Natural killer cell (primary cell): ENCODE results near the gene IL1RAPL2. TPM values are rescaled to one million over a fixed set of nuclear protein-coding genes. Genes with fewer than 3 reads are reported as not detected.

Experiments used
- ATAC-seq, 3 donors: fragments of 150-1000 bp in 2 of 3; fragments of 200-7000 bp in 1 of 3; cut with Tn5 transposase; 1 replicate in 1 of 3; 2 replicates in 2 of 3; pipeline ENCODE4 v1.10.0; 2021; ENCODE audit warnings: mild to moderate bottlenecking in 2 of 3, moderate library complexity in 2 of 3
- DNase-seq, 2 donors: peaks; one replicate each; pipeline versions ENCODE4 v3.0.0 to v3.0.0-alpha.2; 2013 to 2021; ENCODE audit warnings: mixed read lengths in 1 of 2
- H3K27ac ChIP-seq: one replicate; pipeline ENCODE4 v1.5.1; 2013; ENCODE audit warnings: mild to moderate bottlenecking, low read length
- H3K27me3 ChIP-seq: one replicate; pipeline ENCODE4 v1.6.1; 2013; ENCODE audit warnings: low read length; ENCODE audit not compliant: control insufficient read depth, insufficient read depth
- H3K36me3 ChIP-seq: one replicate; pipeline ENCODE4 v1.6.1; 2013; ENCODE audit warnings: low read length; ENCODE audit not compliant: control insufficient read depth, insufficient read depth
- H3K4me1 ChIP-seq: one replicate; pipeline ENCODE4 v1.6.1; 2013; ENCODE audit warnings: low read length; ENCODE audit not compliant: control insufficient read depth, insufficient read depth
- H3K4me3 ChIP-seq: one replicate; pipeline ENCODE4 v1.5.1; 2013; ENCODE audit warnings: low read length
- H3K9me3 ChIP-seq: one replicate; pipeline ENCODE4 v1.6.1; 2013; ENCODE audit warnings: low read length; ENCODE audit not compliant: control insufficient read depth, insufficient read depth
- H3K27ac Mint-ChIP-seq, 2 donors: one replicate each; pipeline ENCODE4 v1.8.0; 2022; ENCODE audit warnings: mild to moderate bottlenecking in 2 of 2, mixed read lengths in 2 of 2, moderate library complexity in 1 of 2
- H3K27me3 Mint-ChIP-seq, 2 donors: one replicate each; pipeline ENCODE4 v1.8.0; 2022; ENCODE audit warnings: low read depth in 2 of 2, mixed read lengths in 2 of 2
- H3K36me3 Mint-ChIP-seq: one replicate; pipeline ENCODE4 v1.8.0; 2022; ENCODE audit warnings: mixed read lengths
- H3K4me1 Mint-ChIP-seq, 2 donors: one replicate each; pipeline ENCODE4 v1.8.0; 2022; ENCODE audit warnings: mixed read lengths in 2 of 2
- H3K4me3 Mint-ChIP-seq: one replicate; pipeline ENCODE4 v1.8.0; 2022; ENCODE audit warnings: mild to moderate bottlenecking, moderate library complexity, mixed read lengths
- H3K9me3 Mint-ChIP-seq, 2 donors: one replicate each; pipeline ENCODE4 v1.8.0; 2022; ENCODE audit warnings: mixed read lengths in 2 of 2
- CTCF ChIP-seq: fragments of 200-600 bp; IDR thresholded peaks from one replicate; pipeline ENCODE4 v1.8.0; 2022; ENCODE audit warnings: antibody characterized with exemption
- WGBS: methylation state at CpG from one replicate; pipeline ENCODE4 v1.1.7; 2013; ENCODE audit warnings: missing lambda C conversion rate; ENCODE audit not compliant: insufficient coverage; 5-methylcytosine and 5-hydroxymethylcytosine counted together
- intact Hi-C: fragments of 100-400 bp; cut with micrococcal nuclease; formaldehyde crosslinking; loops from one replicate; pipeline ENCODE4 v1.14.2; 2022
- total RNA-seq, 4 donors: library from RNA; stranded (reverse); fragments of 120-200 nt in 1 of 4; gene quantifications; one replicate each; pipeline versions ENCODE4 v1.2.3 to v1.2.4, GENCODE V29; 2013 to 2022

The IL1RAPL2 gene
- total RNA-seq, 3 donors from 2014 or later (not counting 1 experiment from before 2014, with no cell fraction given): not detected

DNA sequence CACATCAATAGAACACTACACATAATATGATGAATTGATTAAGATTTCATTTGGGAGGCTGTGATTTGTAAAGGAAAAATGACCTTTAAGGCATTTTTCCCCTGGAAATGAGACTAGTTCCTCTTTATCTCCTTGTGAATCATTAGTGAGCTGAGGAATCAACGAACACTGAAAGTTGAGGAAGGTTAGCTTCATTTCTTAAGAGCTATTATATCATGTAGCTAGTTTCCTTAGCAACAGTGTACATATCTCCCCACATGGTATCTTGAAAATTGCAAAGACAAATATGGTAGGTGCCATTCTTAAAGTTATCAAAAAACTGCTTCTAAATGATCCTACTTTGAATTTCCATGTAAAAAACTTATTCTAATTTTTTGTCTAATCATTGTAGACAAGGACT lies 1128.8 kb downstream of the IL1RAPL2 start:
- Histone ChIP-seq H3K27ac (no peak overlapping the region), H3K4me3 (no peak overlapping the region), H3K4me1 (no peaks in the 10 kb centered on the region), H3K36me3 (no peaks in the 10 kb centered on the region), H3K9me3 (no peaks in the 10 kb centered on the region), H3K27me3 (no peaks in the 10 kb centered on the region)
- no peaks in the 10 kb centered on the region for H3K4me1 Mint-ChIP-seq
- intact Hi-C loops: no loop called here
- ATAC-seq (no peak), DNase-seq (no peak)
- no CpG with 5 or more reads among the region's 1 CpG for WGBS
- H3K36me3 Mint-ChIP-seq: no peaks in the 10 kb centered on the region
- H3K27me3 Mint-ChIP-seq: no peaks in the 10 kb centered on the region
- peaks cover 2 to 6% of the 10 kb centered on the region in 2 donors for H3K9me3 Mint-ChIP-seq
- H3K27ac Mint-ChIP-seq: no peak overlapping the region
- H3K4me3 Mint-ChIP-seq: no peak overlapping the region
- no peak for TF ChIP-seq CTCF

DNA sequence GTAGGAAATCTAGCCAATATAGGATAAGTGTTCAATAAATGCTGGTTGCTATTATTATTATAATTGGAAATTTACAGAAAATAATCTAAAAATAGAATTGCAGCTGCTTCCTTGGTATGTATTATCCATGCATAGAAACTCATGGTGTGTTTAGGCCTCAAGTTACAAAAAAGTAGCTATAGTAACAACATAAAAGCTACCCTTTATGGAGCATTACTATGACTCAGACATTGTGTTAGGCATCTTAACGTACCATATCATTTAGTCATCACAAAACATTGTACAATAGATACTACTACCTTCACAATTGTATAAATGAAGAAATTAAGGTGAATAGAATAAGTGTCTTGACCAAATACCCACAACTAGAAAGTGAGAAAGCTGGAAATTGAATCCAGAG lies 1129.5 kb downstream of the IL1RAPL2 start:
- no peaks in the 10 kb centered on the region for H3K4me1 ChIP-seq
- WGBS: no CpG with 5 or more reads among the region's 1 CpG
- H3K27me3 ChIP-seq: no peaks in the 10 kb centered on the region
- Mint-ChIP-seq H3K27me3 (no peaks in the 10 kb centered on the region), H3K36me3 (no peaks in the 10 kb centered on the region), H3K9me3 (peaks cover 2 to 6% of the 10 kb centered on the region in 2 donors), H3K4me3 (no peak overlapping the region), H3K27ac (no peak overlapping the region), H3K4me1 (no peaks in the 10 kb centered on the region)
- no peak for TF ChIP-seq CTCF
- intact Hi-C loops: no loop called here
- H3K36me3 ChIP-seq: no peaks in the 10 kb centered on the region
- DNase-seq (no peak), ATAC-seq (no peak)
- H3K27ac ChIP-seq: no peak overlapping the region
- H3K4me3 ChIP-seq: no peak overlapping the region
- no peaks in the 10 kb centered on the region for H3K9me3 ChIP-seq

- no peaks in the 10 kb centered on the region for H3K4me1 Mint-ChIP-seq
- no peaks in the 10 kb centered on the region for H3K27me3 ChIP-seq
- no peak overlapping the region for H3K27ac ChIP-seq
- H3K4me3 Mint-ChIP-seq: no peak overlapping the region
- H3K9me3 Mint-ChIP-seq: peaks cover 0 to 6% of the 10 kb centered on the region in 2 donors
- H3K4me1 ChIP-seq: no peaks in the 10 kb centered on the region
- no peaks in the 10 kb centered on the region for H3K27me3 Mint-ChIP-seq
- DNase-seq (no peak), ATAC-seq (no peak)
- no CpG with 5 or more reads among the region's 2 CpGs for WGBS
- H3K36me3 Mint-ChIP-seq: no peaks in the 10 kb centered on the region
- no peaks in the 10 kb centered on the region for H3K36me3 ChIP-seq
- intact Hi-C loops: no loop called here
- no peaks in the 10 kb centered on the region for H3K9me3 ChIP-seq
- no peak overlapping the region for H3K27ac Mint-ChIP-seq
- no peak for TF ChIP-seq CTCF
- no peak overlapping the region for H3K4me3 ChIP-seq
Observed at GRCh38 chrX:105696870-105697269, 1130.9 kb downstream of the IL1RAPL2 start.

GRCh38 chrX:105697984-105698781 lies 1132.2 kb downstream of the IL1RAPL2 start:
- Histone ChIP-seq H3K4me3 (no peak overlapping the region), H3K9me3 (no peaks in the 10 kb centered on the region), H3K36me3 (no peaks in the 10 kb centered on the region), H3K27me3 (no peaks in the 10 kb centered on the region), H3K27ac (no peak overlapping the region), H3K4me1 (no peaks in the 10 kb centered on the region)
- Mint-ChIP-seq H3K27me3 (no peaks in the 10 kb centered on the region), H3K27ac (no peak overlapping the region), H3K4me3 (no peak overlapping the region), H3K9me3 (peaks cover 0 to 6% of the 10 kb centered on the region in 2 donors), H3K36me3 (no peaks in the 10 kb centered on the region), H3K4me1 (no peaks in the 10 kb centered on the region)
- no peak for DNase-seq
- TF ChIP-seq CTCF: no peak
- intact Hi-C loops: no loop called here
- WGBS: no CpG with 5 or more reads among the region's 2 CpGs
- no peak for ATAC-seq
